ENCODE results near the gene WDR41.

- TF ChIP-seq CTCF (IDR thresholded peaks at IDR 0.05) (no peak), SP1 (CRISPR knock-in tag; conservative IDR thresholded peaks at IDR 0.05) (no peak), ATF6 (CRISPR knock-in tag; IDR thresholded peaks at IDR 0.05) (no peak), MAX (CRISPR knock-in tag; IDR thresholded peaks at IDR 0.05) (no peak), ZNF263 (CRISPR knock-in tag; IDR thresholded peaks at IDR 0.05; ENCODE audit: low read depth) (no peak), TEAD4 (CRISPR knock-in tag; IDR thresholded peaks at IDR 0.05) (no peak), NR2C2 (CRISPR knock-in tag; IDR thresholded peaks at IDR 0.05) (no peak)
Measured at GRCh38 chr5:77494935-77495334, 2.8 kb upstream of the WDR41 start.
